Endothelial cell of umbilical vein (primary cell): ENCODE data around the gene RPS6KB1. TPM values are rescaled to one million over a fixed set of nuclear protein-coding genes. Genes with fewer than 3 reads are reported as not detected.
A peak's percentile ranks its signal among the peaks of the same experiment; 100 is the strongest.

Experiments used
- BruUV-seq: library from RNA; stranded (reverse); fragments of 400-500 nt; replicated peaks from 2 replicates; lab custom pipeline; 2021; lab: Mats Ljungman, UMichigan
- CTCF ChIA-PET: fragments of 300-600, 350-600 bp; sonication (Branson Sonifier 250); formaldehyde crosslinking; loops from one replicate; lab custom pipeline; 2021; ENCODE audit warnings: antibody characterized with exemption, inconsistent platforms; lab: Charles Lee
- POLR2A ChIA-PET: fragments of 300-600, 350-600 bp; sonication (Branson Sonifier 250); formaldehyde crosslinking; loops from one replicate; lab custom pipeline; 2021; ENCODE audit warnings: antibody characterized with exemption, inconsistent platforms; lab: Charles Lee
- DNase-seq: peaks from one replicate; pipeline ENCODE4 v3.0.0-alpha.2; 2011; ENCODE audit warnings: low read depth, low spot score
- FAIRE-seq: peaks from 2 replicates; lab custom pipeline; 2011; peaks lifted over from hg19 to GRCh38; lab: Jason Lieb, UNC
- H2AFZ ChIP-seq: 2 replicates; pipeline ENCODE4 v1.6.0; 2012; ENCODE audit warnings: low read depth, low read length, control low read depth, inconsistent platforms
- H3K27ac ChIP-seq: 2 replicates; pipeline ENCODE4 v1.5.1; 2011; ENCODE audit warnings: low read depth, mild to moderate bottlenecking, control low read depth, low read length, moderate library complexity; ENCODE audit not compliant: insufficient read depth
- H3K27me3 ChIP-seq, 2 experiments: 2 replicates each; pipeline versions ENCODE4 v1.6.0 to v1.6.1; 2011; ENCODE audit warnings: low read length in 2 of 2, mixed read lengths in 1 of 2; ENCODE audit not compliant: control insufficient read depth in 2 of 2, insufficient read depth in 2 of 2
- H3K36me3 ChIP-seq, 2 experiments: 2 replicates in 1 of 2; 3 replicates in 1 of 2; pipeline ENCODE4 v1.5.1; 2011; ENCODE audit warnings: low read length in 2 of 2, mild to moderate bottlenecking in 1 of 2, moderate library complexity in 1 of 2; ENCODE audit not compliant: control insufficient read depth in 2 of 2, insufficient read depth in 2 of 2; ENCODE audit errors: extremely low read depth in 1 of 2
- H3K4me1 ChIP-seq: 3 replicates; pipeline ENCODE4 v1.5.1; 2011; ENCODE audit warnings: mild to moderate bottlenecking, low read length; ENCODE audit not compliant: control insufficient read depth, insufficient read depth; ENCODE audit errors: extremely low read depth
- H3K4me2 ChIP-seq: 2 replicates; pipeline ENCODE4 v1.6.1; 2011; ENCODE audit warnings: low read length, control low read depth, mixed read lengths; ENCODE audit not compliant: insufficient read depth
- H3K4me3 ChIP-seq, 3 experiments: fragments of 200-600 bp in 1 of 3; sonication (generic), shearing (Covaris generic) in 1 of 3; replicated peaks in 1 of 3; 2 replicates each; pipeline ENCODE4 v1.5.1; 2011 to 2016; ENCODE audit warnings: control low read depth in 3 of 3, low read length in 3 of 3, mild to moderate bottlenecking in 2 of 3, inconsistent platforms in 1 of 3, low read depth in 1 of 3, moderate library complexity in 1 of 3; ENCODE audit not compliant: insufficient read depth in 1 of 3
- H3K79me2 ChIP-seq: 2 replicates; pipeline ENCODE4 v1.6.0; 2012; ENCODE audit warnings: low read length, inconsistent platforms; ENCODE audit not compliant: control insufficient read depth, insufficient read depth
- H3K9ac ChIP-seq: replicated peaks from 2 replicates; pipeline ENCODE3; 2011; ENCODE audit warnings: low read length, control low read depth; ENCODE audit not compliant: insufficient read depth; ENCODE audit errors: extremely low read depth
- H3K9me1 ChIP-seq: replicated peaks from 3 replicates; pipeline ENCODE4 v1.6.0; 2011; ENCODE audit warnings: mild to moderate bottlenecking, low read length; ENCODE audit not compliant: control insufficient read depth, insufficient read depth; ENCODE audit errors: extremely low read depth
- H3K9me3 ChIP-seq: replicated peaks from 2 replicates; pipeline ENCODE4 v1.5.1; 2012; ENCODE audit warnings: low read length, inconsistent platforms; ENCODE audit not compliant: control insufficient read depth, insufficient read depth
- H4K20me1 ChIP-seq: replicated peaks from 2 replicates; pipeline ENCODE3; 2011; ENCODE audit warnings: mild to moderate bottlenecking, low read length; ENCODE audit not compliant: control insufficient read depth, insufficient read depth; ENCODE audit errors: extremely low read depth
- JUN ChIP-seq: IDR thresholded peaks from 2 replicates; pipeline ENCODE4 v1.6.1; 2011; ENCODE audit warnings: borderline replicate concordance, low read depth; ENCODE audit not compliant: insufficient read length, insufficient read depth
- MAX ChIP-seq: IDR thresholded peaks from 2 replicates; pipeline ENCODE4 v1.6.1; 2011; ENCODE audit not compliant: insufficient read depth, insufficient read length
- MYC ChIP-seq: IDR thresholded peaks from one replicate; pipeline ENCODE4 v1.6.1; 2011; ENCODE audit warnings: mild to moderate bottlenecking, low read depth, low read length
- POLR2A ChIP-seq: IDR thresholded peaks from 2 replicates; pipeline ENCODE4 v1.6.1; 2012; ENCODE audit warnings: low read depth, mild to moderate bottlenecking, control low read depth, low read length
- POLR2AphosphoS5 ChIP-seq: IDR thresholded peaks from 2 replicates; pipeline ENCODE4 v1.6.1; 2012; ENCODE audit warnings: low read depth, mild to moderate bottlenecking, control low read depth, low read length, moderate library complexity; ENCODE audit not compliant: insufficient read depth
- dilution Hi-C: fragments of 300-500 bp; cut with MboI; formaldehyde crosslinking; loops from one replicate; pipeline ENCODE4 v1.15.0; 2019; ENCODE audit warnings: low sequenced_read_pairs; ENCODE audit not compliant: extremely low pct_ligation_motif_present
- intact Hi-C: fragments of 100-400 bp; cut with micrococcal nuclease; formaldehyde crosslinking; loops from one replicate; pipeline ENCODE4 v1.10.0; 2022
- polyA plus RNA-seq, 4 experiments: library from polyadenylated mRNA; depleted of rRNA in 3 of 4; stranded (reverse) in 3 of 4; unstranded in 1 of 4; fragments of >200 nt; gene quantifications; 2 replicates each; pipeline versions ENCODE4 v1.2.1 to v1.2.3, GENCODE V29; 2011 to 2012; ENCODE audit warnings: missing spikeins in 1 of 4
- total RNA-seq: library from RNA; stranded (reverse); gene quantifications from 2 replicates; pipeline ENCODE4 v1.2.3, GENCODE V29; 2021

Gene RPS6KB1
- total and polyA plus RNA-seq, 2 donors (not counting 3 experiments of a cell fraction or from before 2014, with no cell fraction given), result 5.4 to 45.7 TPM

- BruUV-seq, result TSS peak; percentile 52
- Histone ChIP-seq H3K4me1 (peaks cover 9% of the 10 kb centered on the region), H3K79me2 (no peaks in the 10 kb centered on the region), H2AFZ (peak overlapping the region; percentile 99), H3K27me3 (no peaks in the 10 kb centered on the region), H3K4me3 (peak overlapping the region; percentile 79 to 96 (median 88)), H3K9ac (peak overlapping the region; percentile 85), H4K20me1 (no peaks in the 10 kb centered on the region), H3K9me1 (no peaks in the 10 kb centered on the region), H3K9me3 (no peaks in the 10 kb centered on the region), H3K4me2 (peak overlapping the region; percentile 85), H3K27ac (peak overlapping the region; percentile 70), H3K36me3 (no peaks in the 10 kb centered on the region)
- ChIA-PET CTCF (interaction anchor here (1.2 to 2.1 kb wide), 2 partner anchors 50 to 73 kb away, joined by 4 to 13 read pairs; no protein-coding TSS in a partner anchor), POLR2A (no interaction called here)
- DNase-seq (peak; percentile 68), FAIRE-seq (peak; percentile 89)
- intact Hi-C loops (loop anchor here (10.0 kb wide), 1 partner anchor 71 kb away; no protein-coding TSS in a partner anchor), dilution Hi-C loops (no loop called here)
- TF ChIP-seq MAX (no peak), POLR2A (no peak), POLR2AphosphoS5 (no peak), JUN (no peak), MYC (no peak)
These were observed 71.0 kb downstream of the RPS6KB1 start for GRCh38 chr17:59963738-59964481.
